GM18870 (cell line): Measurements from ENCODE around the gene KLHL11.
"Not testable (repeated sequence)": the region's sequence is repeated elsewhere in the genome, so short reads cannot be mapped to it uniquely, and the experiment has no call there.

ENCODE experiments used
- ATAC-seq: cut with Tn5 transposase; IDR thresholded peaks from one replicate; pipeline ENCODE4 v1.9.1; 2021; ENCODE audit warnings: moderate library complexity; ENCODE audit not compliant: unreplicated experiment

The KLHL11 gene

DNA sequence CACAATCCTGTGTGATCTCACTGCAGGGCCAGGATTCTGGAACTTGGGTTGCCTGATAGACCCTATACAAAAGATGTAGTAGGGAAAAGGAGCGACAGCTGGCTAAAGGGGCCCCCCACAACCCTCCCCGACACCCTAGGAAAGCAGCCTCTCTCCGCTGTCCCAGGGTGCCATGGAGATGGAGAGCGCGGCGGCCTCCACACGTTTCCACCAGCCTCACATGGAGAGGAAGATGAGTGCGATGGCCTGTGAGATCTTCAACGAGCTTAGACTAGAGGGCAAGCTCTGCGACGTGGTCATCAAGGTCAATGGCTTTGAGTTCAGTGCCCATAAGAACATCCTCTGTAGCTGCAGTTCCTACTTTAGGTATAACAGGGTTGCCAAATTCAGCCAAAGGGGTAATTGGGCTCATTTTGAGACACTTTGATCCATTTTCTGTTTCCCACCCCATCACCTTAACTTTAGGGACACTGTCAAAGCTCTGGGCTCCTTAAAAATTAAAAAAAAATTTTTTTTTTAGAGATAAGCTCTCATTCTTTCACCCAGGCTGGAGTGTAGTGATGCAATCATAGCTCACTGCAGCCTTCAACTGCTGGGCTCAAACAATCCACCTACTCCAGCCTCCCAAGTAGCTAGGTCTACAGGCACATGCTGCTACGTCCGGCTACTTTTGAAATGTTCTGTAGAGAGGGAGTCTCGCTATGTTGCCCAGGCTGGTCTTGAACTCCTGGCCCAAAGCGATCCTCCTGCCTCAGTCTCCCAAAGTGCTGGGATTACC lies 27.3 kb downstream of the KLHL11 start, which contains the start of gene KLHL10:
Gene KLHL10, plus strand, starts transcription at position 65 of the 778 bp plus-strand sequence. Its CDS starts 108 bp downstream, at position 173.
- ATAC-seq: no peak

DNA sequence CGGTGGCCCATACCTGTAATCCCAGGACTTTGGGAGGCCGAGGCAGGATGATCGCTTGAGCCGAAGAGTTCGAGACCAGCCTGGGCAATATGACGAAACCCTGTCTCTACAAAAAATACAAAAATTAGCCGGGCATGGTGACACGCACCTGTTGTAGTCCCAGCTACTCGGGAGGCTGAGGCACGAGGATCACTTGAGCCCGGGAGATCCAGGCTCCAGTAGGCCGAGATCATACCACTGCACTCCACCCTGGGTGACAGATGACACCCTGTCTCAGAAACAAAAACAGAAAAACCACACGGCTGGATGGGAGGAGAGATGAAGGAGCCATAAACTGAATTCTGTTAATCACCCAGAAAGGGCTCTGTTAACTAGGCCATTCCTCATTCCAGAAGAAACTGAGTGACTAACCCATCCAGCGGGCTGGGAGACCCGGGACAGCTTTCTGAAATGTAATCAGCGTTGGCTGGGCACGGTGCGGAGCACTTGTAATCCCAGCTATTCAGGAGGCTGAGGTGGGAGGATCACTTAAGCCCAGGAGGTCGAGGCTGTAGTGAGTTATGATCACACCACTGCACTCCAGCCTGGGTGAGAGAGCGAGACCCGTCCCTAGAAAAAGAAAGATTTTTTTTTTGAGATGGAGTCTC lies 28.6 kb downstream of the KLHL11 start:
- no peak for ATAC-seq

DNA sequence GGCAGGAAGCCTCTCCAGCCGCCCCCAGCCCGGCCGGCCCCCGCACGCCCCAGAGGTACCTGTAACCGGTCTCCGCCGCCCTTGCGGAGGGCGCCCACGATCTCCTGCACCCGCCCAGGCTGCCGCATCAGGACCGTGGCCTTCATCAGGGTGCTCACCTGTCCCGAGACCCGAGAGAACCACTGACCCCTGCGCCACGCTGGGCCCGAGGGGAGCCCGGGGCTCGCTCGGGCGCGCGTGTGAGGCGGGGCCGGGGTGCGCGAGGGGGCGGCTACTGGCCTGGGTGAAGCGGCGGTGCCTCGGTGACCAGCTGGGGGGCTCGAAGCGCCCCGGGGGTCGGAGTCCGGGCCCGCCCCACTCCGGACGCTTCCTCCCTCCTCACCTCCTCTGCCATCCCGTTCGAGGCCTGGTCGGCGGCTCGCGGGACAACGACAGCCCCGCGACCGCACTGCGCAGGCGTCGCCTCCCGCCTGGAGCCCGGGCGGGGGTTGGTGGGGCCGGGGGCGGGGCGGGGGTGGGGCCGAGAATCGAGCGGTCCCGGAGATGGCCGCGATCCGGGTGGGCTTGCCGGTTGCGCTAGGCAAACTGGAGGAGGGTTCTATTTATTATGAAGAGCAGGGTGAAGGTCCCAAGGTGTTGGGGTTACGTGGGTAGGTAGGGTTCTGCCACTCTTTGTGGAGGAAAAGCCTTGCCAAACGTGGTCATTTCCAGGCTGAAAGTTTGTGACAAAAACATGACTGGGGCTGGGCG lies 29.2 kb downstream of the KLHL11 start, which contains the start of gene NT5C3B:
Gene NT5C3B, minus strand, starts transcription at position 433 of the 750 bp plus-strand sequence. Its CDS starts 39 bp downstream, at position 394.
- no peak for ATAC-seq

DNA sequence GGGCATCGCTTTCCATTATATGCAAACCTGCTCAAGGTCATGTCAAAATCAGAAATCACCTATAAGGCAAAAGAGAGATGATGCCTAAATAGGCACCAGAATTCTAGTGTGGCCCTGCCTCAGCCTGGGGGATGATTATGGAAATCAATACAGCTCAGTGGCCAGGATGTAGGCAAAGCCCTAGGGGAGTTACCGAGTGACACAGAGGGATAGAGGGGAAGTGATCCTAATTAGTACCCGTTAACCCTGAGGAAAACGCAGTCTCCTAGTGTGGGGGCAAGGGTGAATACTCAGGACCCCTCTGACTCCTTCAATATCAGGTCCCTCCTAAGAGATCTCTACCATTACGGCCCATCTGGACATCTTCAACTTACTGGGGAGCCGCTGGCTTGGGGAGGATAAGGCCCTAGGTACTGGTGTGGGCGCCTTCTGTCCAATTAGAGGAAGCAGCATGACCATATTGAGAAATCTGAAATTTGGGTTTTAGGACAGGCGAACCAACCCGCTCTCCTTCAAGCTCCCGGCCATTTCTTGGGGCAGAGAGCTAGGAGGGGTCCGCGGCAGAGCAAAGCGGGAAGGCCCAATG lies 29.9 kb downstream of the KLHL11 start:
- no peak for ATAC-seq

DNA sequence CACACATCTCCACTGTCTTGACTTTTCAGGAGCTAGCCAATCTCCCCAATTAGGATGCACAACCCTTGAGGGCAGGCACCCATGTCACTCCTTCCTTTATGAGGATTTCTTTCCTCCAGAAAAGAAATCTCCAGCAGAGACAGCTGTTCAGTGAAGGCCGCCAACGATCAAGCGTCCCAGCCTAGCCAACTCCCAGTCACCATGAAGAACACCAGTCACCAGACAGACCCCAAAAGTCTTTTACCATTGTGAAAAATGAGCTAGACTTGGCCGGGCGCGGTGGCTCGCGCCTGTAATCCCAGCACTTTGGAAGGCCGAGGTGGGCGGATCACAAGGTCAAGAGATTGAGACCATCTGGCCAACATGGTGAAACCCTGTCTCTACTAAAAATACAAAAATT lies 35.3 kb downstream of the KLHL11 start:
- not testable (repeated sequence) for ATAC-seq

DNA sequence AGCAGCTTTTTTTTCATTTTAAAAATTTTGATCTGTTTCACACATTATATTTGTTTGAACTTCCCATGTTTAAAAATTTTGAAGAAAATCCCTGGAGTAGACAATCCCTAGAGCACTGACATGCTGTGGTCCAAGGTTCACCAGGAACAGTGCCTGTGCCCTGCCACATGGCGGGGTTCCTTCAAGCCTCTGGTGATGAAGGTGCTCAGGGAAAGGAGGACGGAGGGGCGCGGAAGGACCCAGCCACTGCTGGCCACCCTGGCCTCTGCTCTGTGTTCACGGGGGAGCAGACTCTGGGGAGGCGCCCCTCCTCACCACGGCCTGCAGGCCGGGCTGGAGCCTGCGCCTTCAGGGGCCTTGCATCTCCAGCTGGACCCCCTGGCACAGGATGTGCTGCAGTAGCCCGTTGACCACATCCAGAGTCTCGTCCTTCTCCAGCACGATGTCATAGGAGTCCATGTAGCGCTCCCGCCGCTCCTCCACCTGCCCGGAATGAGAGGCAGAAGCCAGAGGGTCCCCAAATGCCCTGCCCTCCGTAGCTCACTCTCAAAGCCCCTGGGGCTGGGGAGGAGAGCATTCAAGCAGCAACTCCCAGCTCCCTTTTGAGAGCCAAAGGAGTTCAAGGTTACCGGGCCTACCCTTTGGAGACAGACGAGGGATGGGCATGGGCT lies 39.9 kb downstream of the KLHL11 start:
- no peak for ATAC-seq

DNA sequence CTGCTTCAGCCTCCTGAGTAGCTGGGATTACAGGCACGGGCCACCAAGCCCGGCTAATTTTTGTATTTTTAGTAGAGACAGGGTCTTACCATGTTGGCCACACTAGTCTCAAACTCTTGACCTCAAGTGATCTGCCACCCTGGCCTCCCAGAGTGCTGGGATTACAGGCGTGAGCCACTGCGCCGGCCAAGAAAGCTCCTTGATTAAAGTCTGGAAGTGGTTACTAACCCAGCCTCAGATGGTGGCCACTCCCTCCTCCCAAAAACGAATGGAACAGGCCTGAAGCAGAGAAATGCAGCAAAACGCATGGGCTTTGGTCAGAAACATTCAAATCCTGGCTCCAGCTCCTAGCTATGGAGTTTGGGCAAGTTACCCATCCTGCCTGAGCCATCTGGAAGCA lies 41.1 kb downstream of the KLHL11 start:
- ATAC-seq: no peak

DNA sequence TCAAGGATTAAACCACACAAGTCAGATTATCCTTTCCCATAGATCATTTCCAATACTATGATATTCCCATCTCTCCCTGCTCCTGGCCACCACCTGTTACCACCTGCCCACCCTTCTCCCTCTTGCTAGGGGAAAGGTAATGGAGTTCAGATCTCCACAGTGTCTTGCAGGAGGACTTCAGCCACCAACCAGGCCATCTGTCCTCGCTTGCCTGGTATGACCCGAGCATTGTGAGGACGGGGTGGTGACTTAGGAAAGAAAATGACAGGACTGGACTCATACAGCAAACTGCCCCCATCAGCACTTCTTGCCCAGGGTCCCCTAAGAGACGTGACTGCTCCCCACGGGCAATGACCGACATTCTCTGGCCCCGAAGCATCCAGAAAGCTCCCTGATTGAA lies 41.6 kb downstream of the KLHL11 start:
- no peak for ATAC-seq

DNA sequence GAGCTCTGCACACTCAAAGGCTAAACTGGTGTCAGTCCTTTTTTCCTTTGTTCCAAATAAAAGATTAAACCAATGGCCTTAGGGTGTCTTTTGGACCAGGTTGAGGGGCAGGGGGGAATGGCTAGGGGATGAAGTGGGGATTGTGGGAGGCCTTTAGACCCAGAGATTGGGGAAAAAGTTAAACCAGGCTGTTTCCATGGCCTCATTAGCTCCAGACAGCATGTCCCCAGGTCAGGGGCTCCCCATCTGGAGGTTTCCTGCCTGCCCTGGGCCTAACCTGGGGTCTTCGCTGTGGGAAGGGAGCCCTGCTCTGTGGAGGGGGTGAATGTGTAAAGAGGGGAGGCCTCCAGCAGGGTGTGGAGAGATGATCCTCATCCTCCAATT lies 42.1 kb downstream of the KLHL11 start:
- ATAC-seq: no peak

DNA sequence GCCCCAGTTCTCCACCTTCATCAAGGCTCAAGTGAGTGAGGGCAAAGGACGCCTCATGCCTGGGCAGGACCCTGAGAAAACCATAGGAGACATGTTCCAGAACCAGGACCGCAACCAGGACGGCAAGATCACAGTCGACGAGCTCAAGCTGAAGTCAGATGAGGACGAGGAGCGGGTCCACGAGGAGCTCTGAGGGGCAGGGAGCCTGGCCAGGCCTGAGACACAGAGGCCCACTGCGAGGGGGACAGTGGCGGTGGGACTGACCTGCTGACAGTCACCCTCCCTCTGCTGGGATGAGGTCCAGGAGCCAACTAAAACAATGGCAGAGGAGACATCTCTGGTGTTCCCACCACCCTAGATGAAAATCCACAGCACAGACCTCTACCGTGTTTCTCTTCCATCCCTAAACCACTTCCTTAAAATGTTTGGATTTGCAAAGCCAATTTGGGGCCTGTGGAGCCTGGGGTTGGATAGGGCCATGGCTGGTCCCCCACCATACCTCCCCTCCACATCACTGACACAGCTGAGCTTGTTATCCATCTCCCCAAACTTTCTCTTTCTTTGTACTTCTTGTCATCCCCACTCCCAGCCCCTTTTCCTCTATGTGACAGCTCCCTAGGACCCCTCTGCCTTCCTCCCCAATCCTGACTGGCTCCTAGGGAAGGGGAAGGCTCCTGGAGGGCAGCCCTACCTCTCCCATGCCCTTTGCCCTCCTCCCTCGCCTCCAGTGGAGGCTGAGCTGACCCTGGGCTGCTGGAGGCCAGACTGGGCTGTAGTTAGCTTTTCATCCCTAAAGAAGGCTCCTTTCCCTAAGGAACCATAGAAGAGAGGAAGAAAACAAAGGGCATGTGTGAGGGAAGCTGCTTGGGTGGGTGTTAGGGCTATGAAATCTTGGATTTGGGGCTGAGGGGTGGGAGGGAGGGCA lies 42.7 kb downstream of the KLHL11 start:
- no peak for ATAC-seq

DNA sequence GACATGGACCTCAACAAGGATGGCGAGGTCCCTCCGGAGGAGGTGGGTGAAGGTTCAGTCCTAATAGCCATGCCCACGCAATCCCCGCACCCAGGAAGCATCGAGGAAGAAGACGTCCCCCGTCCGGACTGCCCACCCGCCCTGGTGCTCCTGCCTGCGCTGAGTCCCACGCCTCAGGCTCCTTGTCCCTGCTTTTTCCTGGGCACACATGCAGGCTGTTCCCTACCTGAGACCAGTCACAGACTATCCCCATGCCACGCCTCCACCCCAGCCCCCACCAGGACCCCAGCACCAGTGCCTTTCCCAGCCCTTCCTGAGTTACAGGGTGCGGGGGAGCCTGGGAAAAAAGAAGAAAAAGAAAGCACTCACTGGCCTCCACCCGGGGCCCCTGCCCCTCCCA lies 43.4 kb downstream of the KLHL11 start:
- ATAC-seq: no peak

DNA sequence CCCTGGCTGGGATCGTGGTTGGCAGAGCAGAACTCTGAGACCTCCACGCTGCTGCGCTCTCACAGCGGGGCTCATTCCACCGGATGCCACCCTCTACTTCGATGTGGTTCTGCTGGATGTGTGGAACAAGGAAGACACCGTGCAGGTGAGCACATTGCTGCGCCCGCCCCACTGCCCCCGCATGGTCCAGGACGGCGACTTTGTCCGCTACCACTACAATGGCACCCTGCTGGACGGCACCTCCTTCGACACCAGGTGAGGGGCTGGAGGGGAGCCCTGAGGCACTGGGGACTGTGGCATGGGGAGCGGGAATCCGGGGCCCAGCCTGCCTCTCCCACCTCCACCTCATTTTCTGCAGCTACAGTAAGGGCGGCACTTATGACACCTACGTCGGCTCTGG lies 47.2 kb downstream of the KLHL11 start:
- no peak for ATAC-seq

DNA sequence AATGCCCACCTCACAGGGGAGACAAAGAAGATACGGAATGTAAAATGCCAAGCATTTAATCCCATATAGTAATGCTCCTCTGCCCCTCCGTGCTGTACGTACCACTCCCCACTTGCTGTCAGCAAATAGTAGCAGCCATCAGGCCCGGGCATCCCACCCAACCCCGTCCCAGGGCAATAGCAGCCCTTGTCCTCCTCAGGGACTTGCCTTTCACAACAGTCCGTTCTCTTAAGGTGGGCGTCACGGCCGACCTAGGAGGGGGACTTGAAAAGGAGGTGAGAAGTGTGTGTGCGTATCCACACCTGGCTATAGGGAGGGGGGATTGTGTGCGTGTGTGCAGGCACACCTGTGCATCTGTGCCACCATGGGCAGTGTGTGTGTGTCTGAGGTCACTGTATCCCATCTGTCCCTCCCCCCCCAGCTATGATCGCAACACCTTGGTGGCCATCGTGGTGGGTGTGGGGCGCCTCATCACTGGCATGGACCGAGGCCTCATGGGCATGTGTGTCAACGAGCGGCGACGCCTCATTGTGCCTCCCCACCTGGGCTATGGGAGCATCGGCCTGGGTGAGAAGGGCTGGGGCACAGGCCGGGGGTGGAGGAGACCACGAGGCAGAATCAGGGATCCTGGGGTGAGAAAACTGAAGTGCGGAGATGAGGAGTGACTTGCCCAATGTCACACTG lies 48.4 kb downstream of the KLHL11 start:
- no peak for ATAC-seq

DNA sequence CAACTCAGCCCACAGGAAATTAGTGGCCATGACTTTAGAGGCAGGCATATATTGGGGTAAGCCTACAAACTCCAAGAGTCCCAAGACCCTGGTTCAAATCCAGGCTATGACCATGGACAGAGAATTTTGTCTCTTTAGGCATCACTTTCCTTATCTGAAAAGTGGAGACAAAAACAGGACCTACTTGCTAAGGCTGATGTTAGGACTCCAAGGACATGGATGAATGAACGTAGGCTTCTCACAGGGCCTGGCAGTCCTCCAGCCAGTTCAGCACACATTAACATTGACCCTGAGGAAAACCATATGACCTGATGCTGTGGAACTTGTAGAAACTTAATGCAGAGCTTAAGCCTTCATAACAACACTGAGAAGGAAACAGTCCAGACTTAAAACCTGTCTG lies 51.0 kb downstream of the KLHL11 start:
- ATAC-seq: no peak

DNA sequence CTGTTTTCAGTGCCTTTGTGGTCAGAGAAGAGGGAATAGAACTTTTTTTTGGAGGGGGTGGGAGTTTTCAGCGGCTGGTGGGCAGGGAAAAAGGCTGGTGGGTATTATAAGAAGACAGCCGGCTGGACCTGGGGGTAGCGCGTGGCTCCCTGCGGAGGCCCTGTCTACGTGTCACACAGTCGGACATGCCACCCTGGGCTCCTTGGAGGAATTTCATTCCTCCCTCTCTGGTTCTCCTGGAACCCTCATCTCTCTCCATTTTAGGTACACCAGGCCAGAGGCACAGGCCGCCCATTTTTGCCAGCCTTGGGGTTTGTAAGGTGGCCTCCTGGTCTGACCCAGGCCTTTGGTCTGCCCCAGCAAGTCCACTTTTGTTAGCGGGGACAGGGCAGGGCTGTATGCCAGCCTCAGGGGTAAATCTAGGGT lies 51.5 kb downstream of the KLHL11 start:
- no peak for ATAC-seq

DNA sequence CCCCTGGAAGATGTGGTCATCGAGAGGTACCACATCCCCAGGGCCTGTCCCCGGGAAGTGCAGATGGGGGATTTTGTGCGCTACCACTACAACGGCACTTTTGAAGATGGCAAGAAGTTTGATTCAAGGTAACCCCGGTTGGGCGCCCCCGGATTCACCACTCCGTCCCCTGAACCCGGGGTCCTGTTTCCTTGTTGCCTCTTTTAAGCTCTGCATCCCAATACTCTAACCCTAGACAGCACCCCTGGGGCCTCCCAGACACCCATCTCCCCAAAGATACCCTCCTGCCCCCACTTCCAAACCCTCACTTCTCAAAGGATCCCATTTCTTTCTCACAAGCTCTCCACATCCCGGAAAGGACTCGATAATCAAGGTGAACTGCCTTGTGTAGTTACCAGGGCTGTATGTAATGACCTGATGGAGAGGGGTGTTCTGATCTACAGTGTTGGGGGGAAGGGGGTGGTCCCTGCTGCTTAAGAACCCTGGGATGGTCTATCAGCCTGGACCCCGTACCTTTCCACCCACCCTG lies 52.0 kb downstream of the KLHL11 start:
- ATAC-seq: no peak

DNA sequence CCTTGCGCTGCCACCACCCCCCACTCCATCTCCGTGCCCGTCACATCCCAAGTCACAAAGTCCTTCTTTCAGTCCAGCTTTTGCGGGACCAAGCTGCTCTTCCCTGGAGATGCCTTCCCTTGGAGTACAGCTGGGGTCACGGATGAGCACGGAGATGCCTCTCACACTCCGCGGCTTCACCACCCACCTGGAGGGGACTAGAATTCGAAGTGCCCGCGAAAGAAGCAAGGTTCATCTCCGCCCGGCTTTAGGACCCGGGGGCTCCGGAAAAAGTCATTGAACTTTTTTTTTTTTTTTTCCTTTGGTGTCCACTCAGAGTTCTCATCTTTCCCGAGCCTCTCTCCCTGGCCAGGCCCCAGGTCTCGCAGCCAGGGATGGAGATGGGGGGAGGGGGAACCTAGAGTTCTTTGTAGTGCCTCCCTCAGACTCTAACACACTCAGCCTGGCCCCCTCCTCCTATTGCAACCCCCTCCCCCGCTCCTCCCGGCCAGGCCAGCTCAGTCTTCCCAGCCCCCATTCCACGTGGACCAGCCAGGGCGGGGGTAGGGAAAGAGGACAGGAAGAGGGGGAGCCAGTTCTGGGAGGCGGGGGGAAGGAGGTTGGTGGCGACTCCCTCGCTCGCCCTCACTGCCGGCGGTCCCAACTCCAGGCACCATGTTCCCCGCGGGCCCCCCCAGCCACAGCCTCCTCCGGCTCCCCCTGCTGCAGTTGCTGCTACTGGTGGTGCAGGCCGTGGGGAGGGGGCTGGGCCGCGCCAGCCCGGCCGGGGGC lies 52.7 kb downstream of the KLHL11 start, which contains the start of gene FKBP10:
Gene FKBP10, plus strand, starts transcription at position 624 of the 771 bp plus-strand sequence. Its CDS starts 31 bp downstream, at position 655.
- no peak for ATAC-seq
